ENCODE data around the gene HTT.

HTT gene

GRCh38 chr4:3253808-3254207 lies 179.3 kb downstream of the HTT start:
- no peak for DNase-seq

GRCh38 chr4:3254302-3255131 lies 180.0 kb downstream of the HTT start:
- no peak for DNase-seq

- DNase-seq, result no peak
Observed at GRCh38 chr4:3255611-3256186, 181.2 kb downstream of the HTT start.

GRCh38 chr4:3256230-3257102 lies 182.0 kb downstream of the HTT start:
- no peak for DNase-seq

GRCh38 chr4:3257103-3257555 lies 182.6 kb downstream of the HTT start:
- DNase-seq, result no peak

GRCh38 chr4:3257556-3258482 lies 183.3 kb downstream of the HTT start:
- no peak for DNase-seq

- DNase-seq, result no peak
Observed at GRCh38 chr4:3261411-3262207, 187.1 kb downstream of the HTT start.

GRCh38 chr4:3262208-3263052 lies 187.9 kb downstream of the HTT start:
- no peak for DNase-seq

- no peak for DNase-seq
Observed at GRCh38 chr4:3263053-3263875, 188.8 kb downstream of the HTT start.

- no peak for DNase-seq
Observed at GRCh38 chr4:3263876-3264193, 189.4 kb downstream of the HTT start.

- DNase-seq, result no peak
Observed at GRCh38 chr4:3266076-3266475, 191.6 kb downstream of the HTT start.

GRCh38 chr4:3267576-3268394 lies 193.3 kb downstream of the HTT start:
- DNase-seq, result no peak

GRCh38 chr4:3268395-3269104 lies 194.1 kb downstream of the HTT start:
- no peak for DNase-seq

GRCh38 chr4:3269105-3269927 lies 194.8 kb downstream of the HTT start:
- DNase-seq, result no peak

GRCh38 chr4:3269991-3270611 lies 195.6 kb downstream of the HTT start:
- no peak for DNase-seq

- DNase-seq, result no peak
Observed at GRCh38 chr4:3271131-3271530, 196.7 kb downstream of the HTT start.

- no peak for DNase-seq
Observed at GRCh38 chr4:3276986-3277385, 202.5 kb downstream of the HTT start.
